GM12864 (cell line): Measurements from ENCODE around the gene ADAMTS9.
A peak's percentile ranks its signal among the peaks of the same experiment; 100 is the strongest.

Experiments
- DNase-seq: peaks from one replicate; pipeline ENCODE4 v3.0.0-alpha.2; 2011; ENCODE audit warnings: low read depth
- H3K4me3 ChIP-seq: 2 replicates; pipeline ENCODE4 v1.5.1; 2011; ENCODE audit warnings: mild to moderate bottlenecking, low read depth, low read length, control low read depth
- CTCF ChIP-seq: IDR thresholded peaks from 2 replicates; pipeline ENCODE4 v1.5.1; 2011; ENCODE audit warnings: low read depth, mild to moderate bottlenecking, moderate library complexity, low read length, control low read depth, inconsistent platforms; ENCODE audit errors: missing control alignments

ADAMTS9 gene

GRCh38 chr3:64489361-64490044, 198.3 kb downstream of the ADAMTS9 start:
- no peak overlapping the region for H3K4me3 ChIP-seq
- no peak for TF ChIP-seq CTCF
- no peak for DNase-seq

GRCh38 chr3:64488939-64489338, 198.9 kb downstream of the ADAMTS9 start:
- no peak for TF ChIP-seq CTCF
- DNase-seq: no peak
- no peak overlapping the region for H3K4me3 ChIP-seq

- peak; percentile 38 for DNase-seq
- TF ChIP-seq CTCF: peak; percentile 82
- no peak overlapping the region for H3K4me3 ChIP-seq
Observed at GRCh38 chr3:64484289-64484992, 203.4 kb downstream of the ADAMTS9 start.

GRCh38 chr3:64483467-64483866, 204.3 kb downstream of the ADAMTS9 start:
- DNase-seq: no peak
- no peak overlapping the region for H3K4me3 ChIP-seq
- no peak for TF ChIP-seq CTCF

DNA sequence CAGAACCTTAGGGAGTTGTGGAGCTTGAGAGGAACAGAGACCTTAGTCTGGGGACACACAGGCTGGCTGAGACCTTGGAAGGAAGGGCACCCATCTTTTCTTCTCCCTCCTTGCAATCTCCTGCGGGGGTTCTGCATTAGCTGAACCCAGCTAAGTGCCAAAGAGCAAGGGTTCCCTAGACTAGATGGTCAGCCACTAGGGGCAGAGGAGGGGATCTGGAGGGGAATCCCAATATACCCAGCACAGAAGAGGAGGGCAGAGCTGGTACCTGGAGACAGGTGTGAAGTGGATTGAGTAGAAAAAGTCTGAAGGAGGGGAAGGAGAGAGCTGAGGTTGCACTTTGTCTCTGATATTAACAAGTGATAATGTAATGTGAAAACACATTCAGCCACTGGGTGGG, 212.8 kb downstream of the ADAMTS9 start:
- no peak overlapping the region for H3K4me3 ChIP-seq
- peak; percentile 18 for TF ChIP-seq CTCF
- DNase-seq: no peak

DNA sequence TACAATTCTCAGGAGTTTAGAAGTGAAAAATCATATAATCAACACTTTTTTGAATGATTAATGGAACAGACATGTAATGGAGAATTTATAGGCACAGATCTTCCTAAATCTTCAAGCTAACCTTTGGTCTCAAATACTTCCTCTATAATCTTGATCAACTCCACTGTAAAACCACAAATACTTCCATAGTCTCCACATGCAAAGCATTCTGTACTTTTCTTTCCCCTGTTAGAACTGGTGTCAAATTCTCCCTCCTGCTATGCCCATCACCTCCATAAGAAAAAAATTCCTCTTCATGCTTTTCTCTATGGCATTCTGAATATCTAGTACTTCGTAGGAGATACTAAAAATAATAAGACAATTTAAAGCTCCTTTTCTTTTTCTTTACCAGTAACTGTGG, 214.3 kb downstream of the ADAMTS9 start:
- H3K4me3 ChIP-seq: no peak overlapping the region
- no peak for TF ChIP-seq CTCF
- no peak for DNase-seq

- no peak for TF ChIP-seq CTCF
- DNase-seq: no peak
Observed at GRCh38 chr3:64470436-64470835, 217.4 kb downstream of the ADAMTS9 start.

More at GRCh38 chr3:64470436-64470835, 217.4 kb downstream of the ADAMTS9 start:
- no peak overlapping the region for H3K4me3 ChIP-seq
